NCI-H345 (cell line): ENCODE data around the gene PTPN22.
"Not testable (repeated sequence)": the region's sequence is repeated elsewhere in the genome, so short reads cannot be mapped to it uniquely, and the experiment has no call there.

ENCODE experiments used
- DNase-seq: peaks from one replicate; lab custom pipeline; 2025; lab: John Stamatoyannopoulos, UW

Gene PTPN22

GRCh38 chr1:113887402-113888175, 16.1 kb upstream of the PTPN22 start, which contains the start of gene BCL2L15:
TSS of gene BCL2L15 (minus strand) at chr1:113887581. CDS start at chr1:113887375, 206 bp downstream.
- no peak for DNase-seq

DNA sequence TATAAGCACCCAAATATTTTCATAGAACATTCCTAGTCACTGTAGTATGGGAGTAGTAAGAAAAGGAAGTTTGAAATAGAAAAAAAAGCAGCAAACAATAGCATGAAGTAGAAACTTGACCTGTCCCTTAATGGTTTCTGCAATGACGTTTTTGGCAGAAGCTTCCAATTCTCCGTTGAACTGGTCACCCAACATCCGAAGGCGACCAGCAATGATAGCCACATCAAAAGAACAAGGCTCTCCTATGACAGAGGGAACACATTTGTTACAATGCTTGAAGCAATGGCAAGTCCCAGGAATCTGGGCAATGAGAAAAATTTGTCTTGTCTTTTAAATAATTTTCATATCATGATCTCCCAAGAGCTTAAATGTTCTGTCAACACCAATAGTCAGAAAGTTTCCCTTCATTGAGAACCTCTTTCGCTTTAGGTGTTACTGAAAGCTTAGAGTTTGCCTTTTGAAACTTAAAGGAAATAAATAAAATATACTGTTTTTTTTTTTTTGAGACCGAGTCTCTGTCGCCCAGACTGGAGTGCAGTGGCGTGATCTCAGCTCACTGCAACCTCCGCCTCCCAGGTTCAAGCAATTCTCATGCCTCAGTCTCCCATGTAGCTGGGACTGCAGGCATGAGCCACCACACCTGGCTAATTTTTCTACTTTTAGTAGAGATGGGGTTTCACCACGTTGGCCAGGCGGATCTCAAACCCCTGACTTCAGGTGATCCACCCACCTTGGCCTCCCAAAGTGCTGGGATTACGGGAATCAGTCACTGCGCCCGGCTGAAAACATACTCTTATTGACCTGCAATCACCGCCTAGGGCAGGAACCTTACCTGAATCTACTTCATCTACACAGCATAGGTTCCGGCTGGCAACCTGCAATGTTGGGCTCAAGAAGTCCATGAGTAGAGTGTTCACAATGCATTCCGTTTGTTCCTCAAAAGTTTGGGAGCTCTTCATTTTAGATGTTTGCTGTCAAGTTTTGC, 15.2 kb upstream of the PTPN22 start:
- DNase-seq, result no peak

DNA sequence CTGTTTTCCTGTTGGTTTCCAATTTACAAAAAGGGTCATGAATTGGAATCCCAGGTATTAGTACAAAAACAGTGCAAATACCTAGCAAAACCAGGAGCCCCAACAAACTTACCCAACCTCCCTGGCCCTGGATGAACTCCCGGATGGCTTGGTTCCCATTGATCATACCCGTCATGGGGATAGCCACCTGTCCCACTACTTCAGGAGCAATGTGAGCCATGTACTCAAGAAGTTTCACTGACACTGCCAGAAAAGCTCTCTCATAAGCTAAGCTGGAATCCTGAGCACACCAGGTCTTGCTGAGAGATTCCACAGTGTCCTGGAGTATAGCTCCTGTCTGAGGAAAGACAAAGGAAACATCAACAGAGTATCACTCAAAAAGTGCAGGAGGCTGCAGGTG, 10.1 kb upstream of the PTPN22 start:
- no peak for DNase-seq

- DNase-seq, result no peak
Measured at GRCh38 chr1:113879739-113880038, 8.2 kb upstream of the PTPN22 start.

DNA sequence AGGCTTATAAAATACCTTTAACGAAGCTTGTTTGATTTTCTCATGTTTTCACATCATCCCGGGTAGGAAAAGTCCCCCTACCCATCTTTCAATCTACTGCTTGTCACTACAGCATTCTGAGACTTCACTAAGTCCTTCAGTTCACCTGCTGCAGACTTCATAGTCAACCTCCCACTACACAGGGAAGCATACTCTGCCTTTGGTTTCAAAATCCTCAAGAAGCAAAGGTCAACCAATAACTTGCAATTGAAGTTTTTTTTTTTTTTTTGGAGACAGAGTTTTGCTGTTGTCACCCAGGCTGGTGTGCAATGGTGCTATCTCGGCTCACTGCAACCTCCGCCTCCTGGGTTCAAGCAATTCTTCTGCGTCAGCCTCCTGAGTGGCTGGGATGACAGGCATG, 4.7 kb upstream of the PTPN22 start:
- no peak for DNase-seq

DNA sequence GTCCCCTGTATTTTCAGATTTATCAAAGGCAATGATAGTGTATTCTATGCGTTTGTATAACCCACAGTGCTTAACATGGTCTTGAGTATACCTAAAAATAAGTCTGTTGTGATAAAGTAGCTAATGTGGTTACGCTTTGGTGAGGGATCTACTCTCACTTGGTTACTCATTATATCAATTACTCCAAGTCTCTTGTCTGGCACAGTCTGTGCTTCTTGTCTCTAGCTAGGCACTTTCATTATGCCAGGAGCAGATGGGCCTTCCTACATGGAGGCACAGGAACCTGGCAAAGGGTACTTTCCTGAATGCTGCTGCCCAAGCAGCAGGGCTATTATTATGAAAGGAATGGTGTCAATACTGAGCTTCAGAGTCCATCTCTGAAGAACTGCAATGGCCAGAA, 4.2 kb upstream of the PTPN22 start:
- DNase-seq, result no peak

GRCh38 chr1:113874012-113874879, 2.7 kb upstream of the PTPN22 start:
- no peak for DNase-seq

DNA sequence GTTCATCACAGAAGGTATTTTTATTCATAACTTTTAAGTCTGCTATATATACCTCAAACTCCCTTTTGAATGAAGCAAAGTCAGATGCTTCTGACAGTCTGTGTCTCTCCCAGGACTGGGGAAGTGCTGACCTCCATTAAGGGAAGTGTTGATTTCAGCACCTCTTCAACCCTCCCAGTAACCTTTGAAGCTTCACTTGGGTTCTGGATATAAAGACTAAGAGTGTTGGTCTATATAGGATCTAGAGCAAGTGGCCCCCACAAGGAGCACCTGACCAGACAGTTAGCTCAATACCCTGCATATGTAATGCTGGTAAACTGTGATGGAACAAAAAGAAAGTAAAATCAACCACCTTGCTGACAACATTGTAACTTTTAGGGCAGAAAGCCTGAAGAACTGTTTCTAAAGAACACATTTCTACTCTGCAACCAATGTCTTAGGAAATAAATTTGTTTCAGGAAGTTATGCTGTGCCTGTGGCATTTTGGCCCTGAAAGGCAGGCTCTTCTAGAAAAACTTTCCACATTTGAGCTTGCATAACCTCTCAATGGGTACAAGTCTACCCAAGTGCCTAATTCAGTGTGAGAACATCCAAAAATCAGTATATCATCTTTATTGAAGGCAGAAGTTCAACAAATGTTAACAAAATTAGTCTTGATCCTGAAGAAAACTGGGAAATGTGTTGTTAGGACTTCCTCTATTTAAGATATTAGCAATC, 865 bp upstream of the PTPN22 start:
- no peak for DNase-seq

- DNase-seq, result no peak
Measured at GRCh38 chr1:113870778-113871177, 734 bp downstream of the PTPN22 start.

DNA sequence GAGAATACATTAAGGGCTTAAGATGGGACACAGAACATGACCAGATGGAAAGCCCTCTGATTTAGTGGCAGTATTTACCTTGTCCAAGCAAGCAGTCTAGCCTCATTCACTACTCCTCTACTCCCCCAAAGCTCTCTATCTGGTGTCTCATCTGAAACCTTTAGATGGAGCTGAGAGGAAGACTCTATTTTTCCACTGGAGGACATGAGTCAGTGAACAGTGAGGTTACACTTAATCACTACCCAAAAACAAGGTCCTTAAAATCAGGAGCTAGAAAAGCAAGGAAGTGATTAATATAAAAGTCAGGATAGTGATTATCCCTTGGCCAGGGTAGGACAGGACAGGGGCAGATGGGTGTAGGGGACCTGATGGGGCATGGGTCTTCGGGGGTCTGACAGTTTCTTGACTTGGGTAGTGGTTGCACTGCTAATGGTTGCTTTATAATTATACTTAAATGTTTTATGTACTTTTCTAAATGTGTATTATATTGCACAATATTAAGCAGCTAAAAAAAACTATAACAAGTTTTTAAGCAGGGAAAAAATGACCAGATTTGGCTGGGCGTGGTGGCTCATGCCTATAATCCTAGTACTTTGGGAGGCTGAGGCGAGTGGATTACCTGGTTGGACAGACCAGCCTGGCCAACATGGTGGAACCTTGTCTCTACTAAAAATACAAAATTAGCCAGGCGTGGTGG, 3.0 kb downstream of the PTPN22 start:
- no peak for DNase-seq

DNA sequence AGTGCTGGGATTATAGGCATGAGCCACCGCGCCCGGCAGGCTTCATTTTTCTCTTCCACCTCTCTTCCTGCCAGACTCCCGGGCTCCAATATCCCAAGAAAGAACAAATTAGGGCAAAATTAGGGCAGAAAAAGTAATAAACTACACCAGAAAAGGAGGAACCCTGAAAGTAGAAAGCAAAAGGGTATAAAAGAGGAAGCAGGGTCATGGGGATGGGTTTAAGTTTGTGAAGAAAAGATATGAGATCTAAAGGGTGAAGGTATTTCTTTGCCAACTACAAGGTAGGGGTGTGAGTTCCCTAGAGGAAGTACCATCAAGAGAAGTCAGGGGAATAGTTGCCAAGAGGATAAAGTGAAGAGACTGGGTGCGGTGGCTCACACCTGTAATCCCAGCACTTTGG, 9.9 kb downstream of the PTPN22 start:
- no peak for DNase-seq

DNA sequence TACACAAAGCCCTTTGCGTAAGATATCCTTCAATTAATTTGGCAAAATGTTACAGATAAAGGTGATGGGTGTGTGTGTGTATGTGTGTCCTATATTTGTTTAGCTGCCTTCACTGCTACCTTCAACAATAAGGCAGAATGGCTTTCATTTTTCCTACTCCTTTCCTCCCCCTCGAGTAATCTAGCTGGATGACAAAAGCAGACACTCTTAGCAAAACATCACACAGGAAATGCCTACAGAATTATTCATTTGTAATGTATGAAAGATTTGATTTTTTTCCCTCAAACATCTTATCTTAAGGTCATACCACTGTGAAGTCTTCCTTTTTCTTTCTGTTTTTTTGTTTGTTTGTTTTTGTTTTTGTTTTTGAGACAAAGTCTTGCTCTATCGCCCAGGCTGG, 10.6 kb downstream of the PTPN22 start:
- no peak for DNase-seq

GRCh38 chr1:113859478-113860175, 11.9 kb downstream of the PTPN22 start:
- DNase-seq, result no peak

DNA sequence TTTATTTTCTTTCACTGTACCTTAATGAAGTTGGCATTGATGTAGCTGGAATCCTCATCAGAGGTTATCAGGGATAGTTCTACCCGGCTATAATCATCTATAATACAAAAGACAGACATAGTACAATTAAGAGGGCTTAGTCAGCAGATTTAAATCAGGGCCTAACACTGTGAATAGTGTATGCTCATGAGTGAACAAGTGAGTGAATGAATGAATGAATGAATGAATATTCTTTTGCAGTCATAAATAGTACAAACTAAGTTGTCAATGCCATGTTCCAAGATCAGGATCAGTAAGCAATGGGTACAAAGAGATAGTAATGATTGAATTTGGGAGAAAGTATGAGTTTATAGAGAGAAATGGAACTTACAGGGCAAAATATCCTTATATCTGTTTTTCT, 12.5 kb downstream of the PTPN22 start:
- no peak for DNase-seq

DNA sequence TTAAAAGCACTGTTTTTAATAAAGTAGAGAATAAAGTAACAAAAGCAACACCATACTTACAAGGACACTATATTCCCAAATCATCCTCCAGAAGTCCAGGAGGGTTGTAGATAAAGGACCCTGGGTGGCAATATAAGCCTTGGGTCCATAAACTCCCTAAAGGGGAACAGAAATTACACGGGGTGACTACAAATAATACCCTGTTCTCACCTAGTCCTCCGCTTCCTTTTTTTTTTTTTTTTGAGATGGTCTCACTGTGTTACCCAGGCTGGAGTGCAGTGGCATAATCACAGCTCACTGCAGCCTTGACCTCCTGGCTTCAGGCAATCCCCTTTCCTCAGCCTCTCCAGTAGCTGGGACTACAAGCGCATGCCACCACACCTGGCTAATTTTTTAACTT, 13.1 kb downstream of the PTPN22 start:
- no peak for DNase-seq

DNA sequence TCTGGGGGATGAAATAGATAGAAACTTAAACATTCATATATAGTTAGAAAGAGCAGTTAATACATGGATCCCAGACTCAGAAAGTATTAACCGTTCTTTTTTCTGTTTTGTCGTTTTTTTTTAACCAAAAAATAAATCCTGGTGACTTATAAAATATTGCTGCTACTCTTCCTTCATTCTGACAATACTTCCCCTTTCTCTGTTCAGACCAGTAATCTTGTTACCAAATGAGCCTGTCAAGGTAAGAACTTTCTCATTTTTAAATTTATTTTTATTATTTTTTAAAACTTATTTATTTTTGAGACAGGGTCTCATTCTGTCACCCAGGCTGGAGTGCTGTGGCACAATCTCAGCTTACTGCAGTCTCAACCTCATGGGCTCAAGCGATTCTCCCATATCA, 13.7 kb downstream of the PTPN22 start:
- DNase-seq, result no peak

- DNase-seq, result no peak
Measured at GRCh38 chr1:113856401-113856790, 15.1 kb downstream of the PTPN22 start.

- no peak for DNase-seq
Measured at GRCh38 chr1:113855630-113856400, 15.7 kb downstream of the PTPN22 start.

DNA sequence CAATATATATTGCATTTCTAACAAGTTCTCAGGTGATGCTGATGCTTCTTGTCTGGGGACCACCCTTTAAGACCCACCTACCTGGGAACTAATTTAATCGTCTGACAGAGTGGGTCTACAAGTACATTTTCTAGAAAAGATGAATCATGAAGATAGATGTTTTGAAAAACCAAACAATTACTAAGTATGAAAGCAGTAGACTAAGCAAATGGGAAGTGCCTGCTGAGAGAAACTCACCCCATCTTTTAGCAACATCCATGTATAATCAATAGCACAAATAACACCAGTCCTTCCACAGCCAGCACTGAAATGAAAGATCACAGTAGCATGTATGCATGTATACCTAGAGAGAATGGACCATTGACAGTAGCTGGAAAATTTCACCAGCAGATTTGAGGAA, 17.3 kb downstream of the PTPN22 start:
- no peak for DNase-seq

DNA sequence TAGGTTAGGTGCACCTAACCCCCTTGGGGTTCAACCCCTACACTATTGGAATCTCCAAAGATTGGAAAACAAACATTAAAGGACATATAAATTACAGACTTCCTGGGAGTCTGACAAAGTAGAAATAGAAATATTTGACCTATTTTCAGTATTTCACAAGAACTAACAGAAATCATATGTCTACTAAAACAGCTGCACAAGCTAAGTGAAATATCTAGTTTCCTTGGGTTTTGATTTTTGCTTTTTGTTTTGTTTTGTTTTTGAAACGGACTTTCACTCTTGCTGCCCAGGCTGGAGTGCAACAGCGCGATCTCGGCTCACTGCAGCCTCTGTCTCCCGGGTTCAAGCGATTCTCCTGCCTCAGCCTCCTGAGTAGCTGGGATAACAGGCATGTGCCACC, 18.8 kb downstream of the PTPN22 start:
- DNase-seq, result not testable (repeated sequence)
